ENCODE results near the gene NHLRC2.

Gene NHLRC2

GRCh38 chr10:113929522-113929921 lies 75.1 kb downstream of the NHLRC2 start:
- no peak for DNase-seq (ENCODE audit: low spot score)

GRCh38 chr10:113930482-113931057 lies 76.1 kb downstream of the NHLRC2 start:
- no peak for TF ChIP-seq CTCF (IDR thresholded peaks at IDR 0.05; ENCODE audit: extremely low read depth, missing control alignments)

More at GRCh38 chr10:113929522-113929921, 75.1 kb downstream of the NHLRC2 start:
- no peak for TF ChIP-seq CTCF (IDR thresholded peaks at IDR 0.05; ENCODE audit: extremely low read depth, missing control alignments)

GRCh38 chr10:113932854-113933253 lies 78.4 kb downstream of the NHLRC2 start:
- no peak for TF ChIP-seq CTCF (IDR thresholded peaks at IDR 0.05; ENCODE audit: extremely low read depth, missing control alignments)
- DNase-seq (ENCODE audit: low spot score) = no peak

More at GRCh38 chr10:113930482-113931057, 76.1 kb downstream of the NHLRC2 start:
- no peak for DNase-seq (ENCODE audit: low spot score)

- no peak for TF ChIP-seq CTCF (IDR thresholded peaks at IDR 0.05; ENCODE audit: extremely low read depth, missing control alignments)
Measured at GRCh38 chr10:113933894-113934532, 79.6 kb downstream of the NHLRC2 start.

GRCh38 chr10:113937258-113937657 lies 82.8 kb downstream of the NHLRC2 start:
- DNase-seq (ENCODE audit: low spot score) = no peak
- TF ChIP-seq CTCF (IDR thresholded peaks at IDR 0.05; ENCODE audit: extremely low read depth, missing control alignments) = no peak

More at GRCh38 chr10:113933894-113934532, 79.6 kb downstream of the NHLRC2 start:
- DNase-seq (ENCODE audit: low spot score) = no peak

- TF ChIP-seq CTCF (IDR thresholded peaks at IDR 0.05; ENCODE audit: extremely low read depth, missing control alignments) = no peak
Measured at GRCh38 chr10:113937756-113938155, 83.3 kb downstream of the NHLRC2 start.

GRCh38 chr10:113939212-113939860 lies 84.9 kb downstream of the NHLRC2 start:
- DNase-seq (ENCODE audit: low spot score) = no peak
- no peak for TF ChIP-seq CTCF (IDR thresholded peaks at IDR 0.05; ENCODE audit: extremely low read depth, missing control alignments)

More at GRCh38 chr10:113937756-113938155, 83.3 kb downstream of the NHLRC2 start:
- no peak for DNase-seq (ENCODE audit: low spot score)
